Stimulated activated naive CD8-positive, alpha-beta T cell treated with anti-CD3 and anti-CD28 coated beads, Interleukin-15, Interleukin-2, amounts not matched to agents 100 U/mL and 50 U/mL, for 24 hours (primary cell): Measurements from ENCODE around the gene GPC3.
"Not testable (repeated sequence)": the region's sequence is repeated elsewhere in the genome, so short reads cannot be mapped to it uniquely, and the experiment has no call there.

Experiments
- ATAC-seq: fragments of 150-1000 bp; cut with Tn5 transposase; one replicate; pipeline ENCODE4 v1.10.0; 2021
- DNase-seq: peaks from one replicate; pipeline ENCODE4 v3.0.0; 2021

The GPC3 gene

DNA sequence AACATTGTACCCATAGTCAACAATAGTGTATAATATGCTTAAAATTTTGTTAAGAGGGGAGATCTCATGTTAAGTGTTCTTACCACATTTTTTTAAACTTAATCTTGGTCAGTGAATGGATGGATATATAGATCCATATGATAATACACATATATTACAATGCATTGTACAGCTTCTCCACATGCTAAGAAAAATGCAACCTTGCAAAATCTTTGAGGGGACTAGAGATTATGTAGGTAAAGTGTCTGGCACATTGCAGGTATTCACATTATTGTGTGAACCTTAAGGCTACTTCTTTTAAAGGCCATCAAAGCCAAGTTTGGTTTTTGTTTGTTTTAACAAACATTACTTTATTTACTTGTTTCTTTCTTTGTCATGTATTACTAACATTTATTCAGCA lies 10.4 kb upstream of the GPC3 start:
- ATAC-seq (no peak), DNase-seq (no peak)

DNA sequence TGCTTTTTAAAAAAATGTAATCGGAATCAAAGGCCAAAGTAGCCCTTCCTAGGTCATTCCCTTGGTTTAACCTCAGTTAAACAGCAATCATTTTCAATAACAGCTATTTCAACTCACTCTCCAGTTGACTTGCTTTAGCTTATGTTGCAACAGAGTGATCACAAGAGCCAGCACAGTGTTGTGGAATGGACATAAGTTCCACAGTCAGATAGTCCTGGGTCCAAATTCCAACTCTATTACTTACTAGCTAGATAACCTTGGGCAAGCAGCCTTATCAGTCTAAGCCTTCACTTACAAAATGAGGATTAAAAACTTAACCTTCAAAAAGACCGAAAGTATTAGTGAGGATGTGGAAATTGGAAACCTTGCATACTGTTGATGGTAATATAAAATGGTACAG lies 9.2 kb upstream of the GPC3 start:
- ATAC-seq (no peak), DNase-seq (no peak)

DNA sequence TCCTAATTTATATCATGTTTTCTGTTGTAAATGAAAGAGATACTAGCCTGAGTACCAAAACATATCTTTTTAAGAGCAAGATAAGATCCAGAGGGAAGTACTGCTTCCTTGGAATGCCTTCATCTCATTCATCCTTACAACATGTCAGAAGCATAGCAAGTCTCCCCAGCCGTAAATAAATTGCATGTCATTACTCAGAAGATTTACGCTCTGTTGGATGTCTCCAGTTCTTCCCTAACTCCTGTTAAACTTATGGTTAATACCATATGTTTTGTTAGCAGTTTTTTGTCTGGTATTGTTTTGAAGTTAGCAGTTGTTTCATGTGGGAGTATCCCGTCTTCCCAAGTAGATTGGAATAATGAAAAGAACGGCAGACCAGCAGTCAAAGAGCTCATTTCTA lies 7.5 kb upstream of the GPC3 start:
- no peak for ATAC-seq
- no peak for DNase-seq

DNA sequence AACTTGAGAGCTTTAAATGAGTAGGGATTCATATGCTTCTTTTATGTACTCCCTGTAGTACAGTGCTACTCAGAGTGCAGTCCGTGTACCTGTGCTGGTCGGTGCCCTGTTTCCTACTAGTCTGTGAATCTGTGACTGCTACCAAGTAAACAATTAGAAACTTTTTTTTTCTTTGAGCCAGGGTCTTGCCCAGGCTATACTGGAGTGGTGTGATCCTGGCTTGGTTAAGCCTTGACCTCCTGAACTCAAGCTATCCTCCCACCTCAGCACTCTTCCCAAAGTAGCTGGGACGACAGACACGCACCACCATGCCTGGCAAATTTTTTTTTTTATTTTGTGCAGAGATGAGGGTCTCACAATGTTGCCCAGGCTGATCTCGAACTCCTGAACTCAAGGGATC lies 6.4 kb upstream of the GPC3 start:
- ATAC-seq (no peak), DNase-seq (no peak)

DNA sequence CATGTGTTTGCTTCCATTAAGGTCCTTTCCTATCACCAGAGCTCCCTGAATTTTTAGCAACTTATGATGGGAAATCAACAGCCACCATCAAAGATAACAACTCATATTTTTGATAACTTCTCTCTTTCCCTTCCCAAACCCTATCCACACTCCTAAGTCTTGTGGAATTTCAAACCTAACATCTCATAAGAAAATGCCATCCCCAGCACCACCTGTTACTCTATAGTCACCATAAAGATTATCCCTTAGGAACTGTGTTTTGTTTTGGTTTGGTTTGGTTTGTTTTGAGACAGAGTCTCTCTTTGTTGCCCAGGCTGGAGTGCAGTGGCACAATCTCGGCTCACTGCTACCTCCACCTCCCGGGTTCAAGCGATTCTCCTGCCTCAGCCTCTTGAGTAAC lies 5.7 kb upstream of the GPC3 start:
- ATAC-seq, DNase-seq: not testable (repeated sequence)

GRCh38 chrX:133989993-133990392 lies 4.6 kb upstream of the GPC3 start:
- DNase-seq (no peak), ATAC-seq (no peak)

DNA sequence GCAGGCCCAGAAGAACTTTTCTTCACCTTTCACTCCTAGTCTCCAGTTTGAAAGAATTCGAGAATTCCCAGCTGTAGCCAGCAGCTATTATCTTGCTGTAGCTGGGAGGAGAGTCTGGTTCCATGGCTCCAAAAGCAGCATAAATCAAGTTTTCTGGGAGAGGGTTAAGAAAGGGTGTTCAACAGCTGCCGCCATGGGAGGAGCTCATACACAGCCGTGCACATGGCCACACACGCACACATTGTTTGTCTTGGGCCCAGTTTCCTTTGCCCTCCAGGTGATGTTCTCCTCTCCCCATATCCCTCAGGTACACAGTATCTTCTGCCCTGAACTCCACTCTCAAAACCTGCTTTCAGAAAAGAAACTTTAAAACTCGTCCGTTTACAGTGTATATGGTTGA lies 4.1 kb upstream of the GPC3 start:
- no peak for ATAC-seq
- DNase-seq: no peak

- no peak for ATAC-seq
- DNase-seq: no peak
These were observed 2.6 kb upstream of the GPC3 start for GRCh38 chrX:133988010-133988409.

- no peak for ATAC-seq
- DNase-seq: no peak
These were observed 1.8 kb upstream of the GPC3 start for GRCh38 chrX:133987188-133987587.

GRCh38 chrX:133985967-133986683 lies 731 bp upstream of the GPC3 start:
- ATAC-seq (no peak), DNase-seq (no peak)

GRCh38 chrX:133984857-133985163 lies 584 bp downstream of the GPC3 start:
- ATAC-seq: no peak
- DNase-seq: no peak

GRCh38 chrX:133983974-133984845 lies 1.2 kb downstream of the GPC3 start:
- ATAC-seq (no peak), DNase-seq (no peak)

DNA sequence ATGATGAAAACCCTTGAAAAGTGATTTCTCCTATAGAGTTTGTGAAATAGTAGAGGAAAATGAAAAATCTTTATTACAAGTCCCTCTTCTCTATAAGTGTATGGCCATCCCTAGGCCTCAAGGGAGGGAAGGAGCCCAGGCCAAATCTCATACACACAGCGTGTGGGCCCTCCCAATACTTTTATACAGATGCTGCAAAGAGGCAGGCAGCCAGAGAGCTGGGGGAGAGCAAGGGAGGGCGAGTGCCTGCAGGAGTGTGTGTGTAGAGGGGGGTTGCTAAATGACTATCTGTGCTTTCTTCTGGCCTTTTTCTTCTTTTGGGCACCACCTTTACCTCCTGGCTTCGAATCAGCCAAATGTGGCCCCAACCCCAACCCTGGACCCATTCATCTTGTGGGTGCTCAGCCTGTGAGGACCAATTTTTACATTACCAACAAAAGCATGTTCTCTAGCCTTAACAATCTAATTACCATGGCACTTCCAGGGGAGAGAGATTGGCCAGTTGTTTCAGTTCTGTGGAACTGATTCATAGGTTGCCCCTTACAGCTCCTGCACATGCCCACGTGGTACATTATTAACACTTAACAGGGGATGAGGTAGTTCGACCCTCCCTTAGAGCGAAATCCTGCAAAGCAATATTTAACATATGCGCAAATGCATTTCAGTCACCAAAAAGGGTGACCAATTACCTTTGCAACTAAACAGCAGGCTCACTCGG lies 2.0 kb downstream of the GPC3 start:
- ATAC-seq (no peak), DNase-seq (no peak)

GRCh38 chrX:133981924-133982323 lies 3.5 kb downstream of the GPC3 start:
- DNase-seq (no peak), ATAC-seq (no peak)

DNA sequence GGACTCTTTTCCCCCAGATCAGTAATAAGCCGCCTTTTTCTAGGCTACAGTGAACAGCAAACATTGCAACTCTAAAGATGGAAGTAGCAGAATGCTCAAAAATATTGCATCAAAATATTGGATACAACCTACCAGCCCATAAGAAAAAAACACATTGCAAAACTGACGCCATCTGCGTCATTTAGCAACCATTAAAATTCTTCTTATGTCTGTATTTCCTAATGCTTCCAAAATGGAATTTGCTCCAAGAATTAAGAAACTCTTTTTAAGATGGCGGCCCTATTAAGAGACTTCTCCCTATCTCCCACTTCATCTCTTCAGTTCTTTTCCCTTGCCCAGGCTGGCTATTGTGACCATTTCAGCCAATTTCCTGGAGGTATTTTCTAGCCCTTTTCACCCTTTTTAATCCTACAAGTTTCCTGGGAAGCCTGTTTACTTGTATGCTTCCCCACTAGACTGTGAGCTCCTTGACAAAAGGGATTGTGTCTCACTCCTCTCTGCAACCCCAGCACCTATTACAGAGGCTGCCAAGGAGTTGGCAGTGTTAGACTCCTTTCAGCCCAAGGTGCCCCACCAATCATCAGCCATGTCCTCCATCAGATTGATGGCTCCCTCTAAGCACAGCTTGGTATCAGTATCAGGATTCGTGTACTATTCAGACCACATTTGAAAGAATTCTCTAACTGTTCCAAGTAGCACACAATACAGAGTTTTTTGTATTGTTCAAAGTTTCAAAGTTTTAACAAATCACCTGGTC lies 4.4 kb downstream of the GPC3 start:
- DNase-seq: no peak
- no peak for ATAC-seq

GRCh38 chrX:133980406-133980805 lies 5.0 kb downstream of the GPC3 start:
- no peak for DNase-seq
- no peak for ATAC-seq

- DNase-seq (no peak), ATAC-seq (no peak)
These were observed 5.7 kb downstream of the GPC3 start for GRCh38 chrX:133979641-133980230.

DNA sequence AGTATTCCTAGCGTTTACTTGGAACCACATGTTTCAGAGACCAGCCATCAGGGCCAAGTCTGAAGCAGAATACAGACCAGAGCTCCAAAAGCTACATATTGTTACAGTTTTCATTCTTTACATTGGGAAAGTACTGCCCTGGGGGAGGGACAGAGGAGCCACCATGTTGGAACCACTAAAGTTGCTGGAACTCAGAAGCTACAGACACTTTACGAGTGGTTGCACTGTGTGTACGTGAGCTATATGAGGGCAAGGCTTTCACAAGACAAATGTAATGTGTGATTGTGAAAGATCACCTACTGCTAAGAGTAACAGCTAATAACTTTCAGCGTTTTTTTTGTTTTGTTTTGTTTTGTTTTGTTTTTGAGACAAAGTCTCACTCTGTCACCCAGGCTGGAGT lies 11.7 kb downstream of the GPC3 start:
- ATAC-seq: no peak

GRCh38 chrX:133972916-133973315 lies 12.5 kb downstream of the GPC3 start:
- ATAC-seq (no peak), DNase-seq (no peak)

More for the DNA sequence above, 11.7 kb downstream of the GPC3 start:
- no peak for DNase-seq

- ATAC-seq (no peak), DNase-seq (no peak)
These were observed 13.8 kb downstream of the GPC3 start for GRCh38 chrX:133971586-133971985.

- DNase-seq (no peak), ATAC-seq (no peak)
These were observed 15.3 kb downstream of the GPC3 start for GRCh38 chrX:133970076-133970475.

DNA sequence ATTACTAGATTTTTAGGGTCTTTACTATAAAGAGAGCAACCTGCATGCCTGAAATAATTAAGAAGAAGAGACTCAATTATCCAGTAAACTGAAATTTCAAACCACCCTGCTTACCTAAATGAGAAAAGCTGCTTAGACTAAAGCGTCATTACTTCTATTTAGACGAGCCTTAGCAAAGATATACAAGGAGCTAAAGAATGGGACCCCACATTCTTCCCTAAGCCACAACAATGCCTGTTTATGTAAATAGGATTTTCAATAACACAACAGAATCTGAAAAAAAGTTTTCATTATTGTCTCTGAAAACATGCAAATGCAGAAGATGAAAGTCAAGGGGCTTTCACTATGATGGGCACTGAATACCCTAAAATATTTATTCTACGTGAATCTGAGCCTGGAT lies 16.2 kb downstream of the GPC3 start:
- DNase-seq (no peak), ATAC-seq (no peak)
